ENCODE results near the gene PIGX.
A peak's percentile ranks its signal among the peaks of the same experiment; 100 is the strongest.
"Not testable (repeated sequence)": the region's sequence is repeated elsewhere in the genome, so short reads cannot be mapped to it uniquely, and the experiment has no call there.

PIGX gene

GRCh38 chr3:196740481-196741248 is 28.5 kb downstream of the PIGX start:
- peak; percentile 56 for DNase-seq (ENCODE audit: low read depth)
- no peak for TF ChIP-seq CTCF (IDR thresholded peaks at IDR 0.05; ENCODE audit: insufficient read depth, low read depth, low read length, missing control alignments)

GRCh38 chr3:196741249-196741889 is 29.2 kb downstream of the PIGX start:
- DNase-seq (ENCODE audit: low read depth), result no peak
- peak overlapping the region; percentile 69 for H3K4me3 ChIP-seq (ENCODE audit: low read depth, low read length)
- TF ChIP-seq CTCF (IDR thresholded peaks at IDR 0.05; ENCODE audit: insufficient read depth, low read depth, low read length, missing control alignments), result no peak

More at GRCh38 chr3:196740481-196741248, 28.5 kb downstream of the PIGX start:
- peak overlapping the region; percentile 69 for H3K4me3 ChIP-seq (ENCODE audit: low read depth, low read length)

GRCh38 chr3:196743569-196743968 is 31.4 kb downstream of the PIGX start:
- not testable (repeated sequence) for H3K4me3 ChIP-seq (ENCODE audit: low read depth, low read length); DNase-seq (ENCODE audit: low read depth)

- no peak for TF ChIP-seq CTCF (IDR thresholded peaks at IDR 0.05; ENCODE audit: insufficient read depth, low read depth, low read length, missing control alignments)
- H3K4me3 ChIP-seq (ENCODE audit: low read depth, low read length), result no peak overlapping the region
- DNase-seq (ENCODE audit: low read depth), result peak; percentile 42
Observed at GRCh38 chr3:196749125-196749524, 36.9 kb downstream of the PIGX start.

- H3K4me3 ChIP-seq (ENCODE audit: low read depth, low read length), result no peak overlapping the region
- no peak for DNase-seq (ENCODE audit: low read depth)
- no peak for TF ChIP-seq CTCF (IDR thresholded peaks at IDR 0.05; ENCODE audit: insufficient read depth, low read depth, low read length, missing control alignments)
Observed at GRCh38 chr3:196753201-196753600, 41.0 kb downstream of the PIGX start.

GRCh38 chr3:196754091-196754981 is 42.2 kb downstream of the PIGX start:
- DNase-seq (ENCODE audit: low read depth), result no peak
- H3K4me3 ChIP-seq (ENCODE audit: low read depth, low read length), result no peak overlapping the region
- no peak for TF ChIP-seq CTCF (IDR thresholded peaks at IDR 0.05; ENCODE audit: insufficient read depth, low read depth, low read length, missing control alignments)

- no peak overlapping the region for H3K4me3 ChIP-seq (ENCODE audit: low read depth, low read length)
Observed at GRCh38 chr3:196756732-196757131, 44.6 kb downstream of the PIGX start.

More at GRCh38 chr3:196756732-196757131, 44.6 kb downstream of the PIGX start:
- TF ChIP-seq CTCF (IDR thresholded peaks at IDR 0.05; ENCODE audit: insufficient read depth, low read depth, low read length, missing control alignments), result no peak
- no peak for DNase-seq (ENCODE audit: low read depth)

Data from GM12865 (cell line).